ENCODE results near the gene IFI30.

GRCh38 chr19:18149596-18149975 is 24.0 kb upstream of the IFI30 start:
- no peak for TF ChIP-seq CTCF (conservative IDR thresholded peaks at IDR 0.05 in 1 of 2, IDR thresholded peaks at IDR 0.05 in 1 of 2; ENCODE audit: low read depth in 1 of 2, low read length in 2 of 2)
- no peak for TF ChIP-seq EZH2 (IDR thresholded peaks at IDR 0.05; ENCODE audit: low read length, missing control alignments)

Data from fibroblast of lung (primary cell).